ENCODE measurements around the gene ASB4.
"Not testable (repeated sequence)": the region's sequence is repeated elsewhere in the genome, so short reads cannot be mapped to it uniquely, and the experiment has no call there.

Gene ASB4

GRCh38 chr7:95479992-95480624 lies 5.6 kb upstream of the ASB4 start:
- DNase-seq (ENCODE audit: low read depth), result no peak

GRCh38 chr7:95481271-95482165 lies 4.2 kb upstream of the ASB4 start:
- DNase-seq (ENCODE audit: low read depth), result no peak

GRCh38 chr7:95482424-95482823 lies 3.3 kb upstream of the ASB4 start:
- DNase-seq (ENCODE audit: low read depth), result no peak

- no peak for DNase-seq (ENCODE audit: low read depth)
Observed at GRCh38 chr7:95490231-95490762, 4.6 kb downstream of the ASB4 start.

GRCh38 chr7:95491201-95491600 lies 5.5 kb downstream of the ASB4 start:
- no peak for DNase-seq (ENCODE audit: low read depth)

GRCh38 chr7:95491634-95492314 lies 6.0 kb downstream of the ASB4 start:
- DNase-seq (ENCODE audit: low read depth), result no peak

- DNase-seq (ENCODE audit: low read depth), result no peak
Observed at GRCh38 chr7:95493247-95493646, 7.5 kb downstream of the ASB4 start.

- no peak for DNase-seq (ENCODE audit: low read depth)
Observed at GRCh38 chr7:95493844-95494243, 8.1 kb downstream of the ASB4 start.

GRCh38 chr7:95501261-95501832 lies 15.6 kb downstream of the ASB4 start:
- DNase-seq (ENCODE audit: low read depth), result no peak

GRCh38 chr7:95502403-95502802 lies 16.7 kb downstream of the ASB4 start:
- no peak for DNase-seq (ENCODE audit: low read depth)

GRCh38 chr7:95503271-95504131 lies 17.8 kb downstream of the ASB4 start:
- no peak for DNase-seq (ENCODE audit: low read depth)

- DNase-seq (ENCODE audit: low read depth), result not testable (repeated sequence)
Observed at GRCh38 chr7:95504132-95504588, 18.4 kb downstream of the ASB4 start.

- DNase-seq (ENCODE audit: low read depth), result no peak
Observed at GRCh38 chr7:95508780-95509179, 23.0 kb downstream of the ASB4 start.

GRCh38 chr7:95509199-95509598 lies 23.5 kb downstream of the ASB4 start:
- no peak for DNase-seq (ENCODE audit: low read depth)

GRCh38 chr7:95511716-95512260 lies 26.0 kb downstream of the ASB4 start:
- peak; percentile 6 for DNase-seq (ENCODE audit: low read depth)

- no peak for DNase-seq (ENCODE audit: low read depth)
Observed at GRCh38 chr7:95517458-95517857, 31.7 kb downstream of the ASB4 start.

GRCh38 chr7:95517870-95518269 lies 32.1 kb downstream of the ASB4 start:
- no peak for DNase-seq (ENCODE audit: low read depth)

- no peak for DNase-seq (ENCODE audit: low read depth)
Observed at GRCh38 chr7:95520136-95520535, 34.4 kb downstream of the ASB4 start.

- DNase-seq (ENCODE audit: low read depth), result no peak
Observed at GRCh38 chr7:95525503-95525902, 39.8 kb downstream of the ASB4 start.

- DNase-seq (ENCODE audit: low read depth), result no peak
Observed at GRCh38 chr7:95526128-95526738, 40.5 kb downstream of the ASB4 start.
